ENCODE measurements around the gene CYBA. TPM values are rescaled to one million over a fixed set of nuclear protein-coding genes. Genes with fewer than 3 reads are reported as not detected.

CYBA gene
- polyA plus RNA-seq, result 10 to 100 TPM; 58.5 to 67.8 TPM

GRCh38 chr16:88650749-88651275, at the start of gene CYBA:
CYBA (minus strand) TSS chr16:88651053; CDS start chr16:88651013, 40 bp downstream.
- Histone ChIP-seq H3K27ac (ENCODE audit: low read depth in 2 of 2, low read length in 1 of 2) (peak within 1 kb of the TSS; percentile 61 to 71), H3K4me1 (ENCODE audit: control insufficient read depth in 2 of 2, insufficient read depth in 2 of 2, low read length in 1 of 2) (peaks cover 7 to 17% of the 10 kb centered on the region in 2 donors), H3K27me3 (ENCODE audit: control insufficient read depth in 1 of 2, insufficient read depth in 2 of 2, low read length in 2 of 2) (no peaks in the 10 kb centered on the region), H3K4me3 (ENCODE audit: low read depth in 1 of 2, low read length in 2 of 2) (peak within 1 kb of the TSS; percentile 59 to 62), H3K36me3 (ENCODE audit: control insufficient read depth in 2 of 2, insufficient read depth in 2 of 2, low read length in 1 of 2) (peaks cover 2 to 38% of the 10 kb centered on the region in 2 donors), H3K9me3 (ENCODE audit: control insufficient read depth in 2 of 2, insufficient read depth in 1 of 2, low read depth in 1 of 2, low read length in 1 of 2) (no peaks in the 10 kb centered on the region)
- 1% methylated on average over 41 of the region's 41 CpGs for WGBS, 2 donors

DNA sequence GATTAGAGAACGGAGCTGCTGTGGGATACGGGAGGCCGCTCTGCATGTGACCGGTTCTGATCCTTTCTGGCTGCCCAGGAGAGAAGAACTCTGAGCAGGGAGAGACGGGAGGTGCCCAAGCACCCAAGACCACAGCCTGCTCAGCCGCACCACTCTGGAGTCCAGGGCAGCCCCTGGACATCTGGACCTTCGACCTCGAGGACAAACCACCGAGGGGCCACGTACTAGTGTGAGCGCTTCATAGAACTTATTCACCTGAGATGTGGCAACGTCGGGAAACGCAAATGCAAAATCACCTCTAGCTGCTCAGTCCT, 49.4 kb upstream of the CYBA start:
- peaks cover 0 to 2% of the 10 kb centered on the region in 2 donors for H3K9me3 ChIP-seq (ENCODE audit: control insufficient read depth in 2 of 2, insufficient read depth in 1 of 2, low read depth in 1 of 2, low read length in 1 of 2)
- WGBS, 2 donors, result 68 to 70% methylated on average over 14 of the region's 14 CpGs
- H3K27me3 ChIP-seq (ENCODE audit: control insufficient read depth in 1 of 2, insufficient read depth in 2 of 2, low read length in 2 of 2), result no peaks in the 10 kb centered on the region
- no peak overlapping the region for H3K4me3 ChIP-seq (ENCODE audit: low read depth in 1 of 2, low read length in 2 of 2)
- peaks cover 3 to 9% of the 10 kb centered on the region in 2 donors for H3K4me1 ChIP-seq (ENCODE audit: control insufficient read depth in 2 of 2, insufficient read depth in 2 of 2, low read length in 1 of 2)
- peak overlapping the region; percentile 25 to 60 for H3K27ac ChIP-seq (ENCODE audit: low read depth in 2 of 2, low read length in 1 of 2)
- peaks cover 0 to 23% of the 10 kb centered on the region in 2 donors for H3K36me3 ChIP-seq (ENCODE audit: control insufficient read depth in 2 of 2, insufficient read depth in 2 of 2, low read length in 1 of 2)

DNA sequence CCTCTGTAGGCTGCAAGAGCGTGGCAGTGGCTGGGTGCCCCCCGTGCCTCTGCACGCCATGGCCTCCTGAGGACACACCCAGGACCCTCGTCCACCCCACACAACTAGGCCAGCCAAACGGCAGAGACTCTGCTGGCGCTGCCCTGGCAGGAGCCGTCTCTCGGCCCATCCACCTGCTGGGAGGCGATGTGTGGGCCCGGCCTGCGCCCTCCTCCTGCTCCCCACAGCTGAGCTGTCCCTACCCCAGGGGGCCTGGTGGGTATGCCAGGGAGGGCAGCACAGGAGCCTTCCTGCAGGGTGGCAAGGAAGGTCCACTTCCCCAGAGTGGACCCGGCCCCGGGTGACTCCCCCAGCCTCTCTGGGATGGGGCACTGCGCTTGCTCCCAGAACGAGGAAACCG, 48.3 kb upstream of the CYBA start:
- peaks cover 0 to 23% of the 10 kb centered on the region in 2 donors for H3K36me3 ChIP-seq (ENCODE audit: control insufficient read depth in 2 of 2, insufficient read depth in 2 of 2, low read length in 1 of 2)
- H3K27me3 ChIP-seq (ENCODE audit: control insufficient read depth in 1 of 2, insufficient read depth in 2 of 2, low read length in 2 of 2), result no peaks in the 10 kb centered on the region
- H3K9me3 ChIP-seq (ENCODE audit: control insufficient read depth in 2 of 2, insufficient read depth in 1 of 2, low read depth in 1 of 2, low read length in 1 of 2), result peaks cover 0 to 2% of the 10 kb centered on the region in 2 donors
- no peak overlapping the region for H3K27ac ChIP-seq (ENCODE audit: low read depth in 2 of 2, low read length in 1 of 2)
- H3K4me3 ChIP-seq (ENCODE audit: low read depth in 1 of 2, low read length in 2 of 2), result no peak overlapping the region
- WGBS, 2 donors, result 93 to 95% methylated on average over 14 to 16 of the region's 16 CpGs
- H3K4me1 ChIP-seq (ENCODE audit: control insufficient read depth in 2 of 2, insufficient read depth in 2 of 2, low read length in 1 of 2), result peaks cover 3 to 5% of the 10 kb centered on the region in 2 donors

DNA sequence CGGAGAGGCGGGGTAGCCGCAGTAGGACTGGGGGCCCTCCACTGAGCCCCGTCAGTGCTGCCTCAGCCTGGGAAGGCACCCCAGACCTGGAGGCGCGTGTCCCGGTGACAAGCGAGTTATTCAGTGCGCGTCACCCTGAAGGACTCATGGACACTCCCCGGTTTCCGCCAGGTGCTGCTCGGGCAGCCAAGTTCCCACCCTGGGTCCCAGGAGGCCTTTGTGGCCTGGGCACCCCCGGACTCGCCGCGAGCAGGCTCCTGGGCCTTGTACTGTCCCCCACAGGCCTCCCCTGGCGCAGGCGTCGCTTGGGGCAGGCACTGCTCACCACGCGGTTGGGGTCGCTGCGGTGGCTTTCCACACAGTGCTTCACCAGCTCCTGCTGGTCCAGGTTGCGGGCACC, 47.8 kb upstream of the CYBA start:
- Histone ChIP-seq H3K4me1 (ENCODE audit: control insufficient read depth in 2 of 2, insufficient read depth in 2 of 2, low read length in 1 of 2) (peaks cover 3 to 5% of the 10 kb centered on the region in 2 donors), H3K36me3 (ENCODE audit: control insufficient read depth in 2 of 2, insufficient read depth in 2 of 2, low read length in 1 of 2) (peaks cover 0 to 23% of the 10 kb centered on the region in 2 donors), H3K27me3 (ENCODE audit: control insufficient read depth in 1 of 2, insufficient read depth in 2 of 2, low read length in 2 of 2) (no peaks in the 10 kb centered on the region), H3K9me3 (ENCODE audit: control insufficient read depth in 2 of 2, insufficient read depth in 1 of 2, low read depth in 1 of 2, low read length in 1 of 2) (peaks cover 0 to 2% of the 10 kb centered on the region in 2 donors), H3K4me3 (ENCODE audit: low read depth in 1 of 2, low read length in 2 of 2) (no peak overlapping the region), H3K27ac (ENCODE audit: low read depth in 2 of 2, low read length in 1 of 2) (no peak overlapping the region)
- WGBS, 2 donors, result 94 to 95% methylated on average over 24 to 25 of the region's 25 CpGs

- peaks cover 0 to 23% of the 10 kb centered on the region in 2 donors for H3K36me3 ChIP-seq (ENCODE audit: control insufficient read depth in 2 of 2, insufficient read depth in 2 of 2, low read length in 1 of 2)
- no peak overlapping the region for H3K27ac ChIP-seq (ENCODE audit: low read depth in 2 of 2, low read length in 1 of 2)
Measured at GRCh38 chr16:88697831-88698615, 47.2 kb upstream of the CYBA start.

DNA sequence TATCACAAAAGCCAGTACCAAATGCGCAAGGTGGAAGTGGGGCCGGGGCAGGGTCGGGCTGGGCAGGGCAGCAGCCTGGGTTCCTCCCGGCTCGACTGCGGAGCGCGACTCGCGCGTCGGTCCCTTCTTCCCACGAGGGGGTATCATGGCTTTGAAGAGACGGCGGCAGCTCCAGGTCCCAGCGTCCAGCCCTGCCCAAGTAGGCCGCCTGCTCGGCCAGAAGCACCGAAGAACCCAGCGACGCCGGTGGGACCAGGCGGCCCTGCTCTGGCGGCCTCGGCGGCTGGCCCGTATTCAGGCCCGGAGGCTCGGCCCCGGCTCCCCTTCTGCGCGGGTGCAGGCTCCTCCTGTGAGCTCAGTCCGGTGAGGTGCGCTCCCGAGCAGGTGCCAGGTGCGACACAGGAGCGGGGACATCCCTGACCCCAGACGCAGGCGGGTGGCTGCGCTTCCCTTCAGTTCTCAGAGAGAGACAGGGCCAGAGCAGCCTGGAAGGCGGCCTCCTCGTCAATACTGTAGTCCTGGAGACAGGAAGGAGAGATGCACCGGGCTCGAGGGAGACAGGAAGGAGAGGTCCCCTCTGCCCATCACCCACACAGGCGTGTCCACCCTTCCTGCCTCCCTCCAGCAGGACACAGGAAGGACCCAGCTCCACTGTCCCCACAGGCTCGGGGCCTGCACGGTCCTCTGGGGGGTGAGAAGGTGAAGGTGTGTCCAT, 46.4 kb upstream of the CYBA start:
- Histone ChIP-seq H3K36me3 (ENCODE audit: control insufficient read depth in 2 of 2, insufficient read depth in 2 of 2, low read length in 1 of 2) (peaks cover 0 to 23% of the 10 kb centered on the region in 2 donors), H3K27ac (ENCODE audit: low read depth in 2 of 2, low read length in 1 of 2) (no peak overlapping the region), H3K27me3 (ENCODE audit: control insufficient read depth in 1 of 2, insufficient read depth in 2 of 2, low read length in 2 of 2) (no peaks in the 10 kb centered on the region), H3K4me1 (ENCODE audit: control insufficient read depth in 2 of 2, insufficient read depth in 2 of 2, low read length in 1 of 2) (peaks cover 3 to 5% of the 10 kb centered on the region in 2 donors), H3K4me3 (ENCODE audit: low read depth in 1 of 2, low read length in 2 of 2) (no peak overlapping the region), H3K9me3 (ENCODE audit: control insufficient read depth in 2 of 2, insufficient read depth in 1 of 2, low read depth in 1 of 2, low read length in 1 of 2) (peaks cover 0 to 2% of the 10 kb centered on the region in 2 donors)
- WGBS, 2 donors, result 91% methylated on average over 42 to 47 of the region's 47 CpGs

More at GRCh38 chr16:88697831-88698615, 47.2 kb upstream of the CYBA start:
- H3K27me3 ChIP-seq (ENCODE audit: control insufficient read depth in 1 of 2, insufficient read depth in 2 of 2, low read length in 2 of 2), result no peaks in the 10 kb centered on the region
- H3K4me3 ChIP-seq (ENCODE audit: low read depth in 1 of 2, low read length in 2 of 2), result no peak overlapping the region
- 84% methylated on average over 36 to 37 of the region's 37 CpGs for WGBS, 2 donors
- peaks cover 0 to 2% of the 10 kb centered on the region in 2 donors for H3K9me3 ChIP-seq (ENCODE audit: control insufficient read depth in 2 of 2, insufficient read depth in 1 of 2, low read depth in 1 of 2, low read length in 1 of 2)
- H3K4me1 ChIP-seq (ENCODE audit: control insufficient read depth in 2 of 2, insufficient read depth in 2 of 2, low read length in 1 of 2), result peaks cover 3 to 5% of the 10 kb centered on the region in 2 donors

DNA sequence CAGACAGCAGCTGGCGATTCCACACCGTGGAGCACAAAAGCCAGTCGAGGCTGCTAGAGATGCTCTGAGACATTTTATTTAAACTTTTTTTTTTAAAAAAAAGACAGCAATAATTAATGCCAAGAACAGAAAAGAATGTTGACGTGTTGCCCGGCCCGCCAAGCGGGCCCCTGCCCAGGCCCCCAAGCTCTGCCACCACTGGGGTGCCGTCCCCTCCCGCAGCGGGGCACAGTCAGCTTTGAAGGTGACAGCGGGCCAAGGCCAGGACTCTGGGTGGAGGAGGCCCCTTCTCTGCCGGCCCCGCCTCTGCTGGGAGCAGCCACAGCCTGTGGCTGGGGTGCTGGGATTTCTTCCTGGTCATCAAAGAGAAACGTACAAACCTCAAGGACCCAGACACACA, 45.6 kb upstream of the CYBA start:
- WGBS, 2 donors, result 84 to 88% methylated on average over 14 of the region's 14 CpGs
- peaks cover 0 to 2% of the 10 kb centered on the region in 2 donors for H3K9me3 ChIP-seq (ENCODE audit: control insufficient read depth in 2 of 2, insufficient read depth in 1 of 2, low read depth in 1 of 2, low read length in 1 of 2)
- H3K4me1 ChIP-seq (ENCODE audit: control insufficient read depth in 2 of 2, insufficient read depth in 2 of 2, low read length in 1 of 2), result peaks cover 0 to 5% of the 10 kb centered on the region in 2 donors
- no peak overlapping the region for H3K27ac ChIP-seq (ENCODE audit: low read depth in 2 of 2, low read length in 1 of 2)
- peaks cover 0 to 23% of the 10 kb centered on the region in 2 donors for H3K36me3 ChIP-seq (ENCODE audit: control insufficient read depth in 2 of 2, insufficient read depth in 2 of 2, low read length in 1 of 2)
- H3K4me3 ChIP-seq (ENCODE audit: low read depth in 1 of 2, low read length in 2 of 2), result no peak overlapping the region
- no peaks in the 10 kb centered on the region for H3K27me3 ChIP-seq (ENCODE audit: control insufficient read depth in 1 of 2, insufficient read depth in 2 of 2, low read length in 2 of 2)

DNA sequence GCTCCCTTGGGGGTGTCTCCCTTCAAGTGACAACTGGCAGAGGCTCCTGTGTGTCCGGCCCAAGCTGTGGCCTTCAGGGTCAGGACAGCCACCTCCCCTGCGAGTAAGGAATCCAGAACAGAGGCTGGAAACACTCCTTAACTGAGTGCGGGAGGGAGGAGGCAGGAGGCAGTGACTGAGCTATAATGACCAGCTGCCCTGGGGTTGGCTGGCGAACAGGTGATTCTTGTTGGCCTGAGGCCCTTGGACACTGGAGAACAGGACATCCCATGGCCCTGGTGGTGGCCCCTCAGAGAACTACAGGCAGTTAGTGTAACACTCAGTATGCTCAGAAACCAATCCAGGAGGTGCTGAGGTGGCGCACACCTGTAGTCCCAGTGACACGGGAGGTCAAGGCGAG, 44.9 kb upstream of the CYBA start:
- no peak overlapping the region for H3K27ac ChIP-seq (ENCODE audit: low read depth in 2 of 2, low read length in 1 of 2)
- no peaks in the 10 kb centered on the region for H3K27me3 ChIP-seq (ENCODE audit: control insufficient read depth in 1 of 2, insufficient read depth in 2 of 2, low read length in 2 of 2)
- peaks cover 0 to 23% of the 10 kb centered on the region in 2 donors for H3K36me3 ChIP-seq (ENCODE audit: control insufficient read depth in 2 of 2, insufficient read depth in 2 of 2, low read length in 1 of 2)
- peaks cover 0 to 5% of the 10 kb centered on the region in 2 donors for H3K4me1 ChIP-seq (ENCODE audit: control insufficient read depth in 2 of 2, insufficient read depth in 2 of 2, low read length in 1 of 2)
- H3K9me3 ChIP-seq (ENCODE audit: control insufficient read depth in 2 of 2, insufficient read depth in 1 of 2, low read depth in 1 of 2, low read length in 1 of 2), result peaks cover 0 to 2% of the 10 kb centered on the region in 2 donors
- no peak overlapping the region for H3K4me3 ChIP-seq (ENCODE audit: low read depth in 1 of 2, low read length in 2 of 2)
- WGBS, 2 donors, result 91 to 95% methylated on average over 7 of the region's 7 CpGs

DNA sequence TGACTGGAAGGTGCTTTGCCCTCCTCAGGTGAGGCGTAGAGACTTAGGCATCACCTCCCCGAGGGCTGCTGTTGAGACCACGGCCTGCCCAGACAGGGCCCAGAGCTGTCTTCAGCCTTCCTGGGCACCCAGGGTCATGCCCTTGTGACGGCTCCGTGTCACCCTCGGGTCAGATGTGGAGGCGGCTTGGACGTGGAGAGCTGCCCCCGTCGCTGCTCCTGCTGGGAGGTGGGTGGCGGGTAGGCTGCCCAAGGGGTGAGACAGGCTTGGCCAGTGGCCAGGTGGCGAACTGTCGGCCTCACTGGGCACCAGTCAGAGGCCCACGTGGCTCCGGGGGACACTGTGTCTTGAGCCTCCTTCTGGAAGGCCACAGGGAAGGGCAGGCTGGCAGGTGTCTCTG, 44.4 kb upstream of the CYBA start:
- 69 to 79% methylated on average over 15 of the region's 15 CpGs for WGBS, 2 donors
- no peak overlapping the region for H3K4me3 ChIP-seq (ENCODE audit: low read depth in 1 of 2, low read length in 2 of 2)
- no peak overlapping the region for H3K27ac ChIP-seq (ENCODE audit: low read depth in 2 of 2, low read length in 1 of 2)
- peaks cover 0 to 2% of the 10 kb centered on the region in 2 donors for H3K9me3 ChIP-seq (ENCODE audit: control insufficient read depth in 2 of 2, insufficient read depth in 1 of 2, low read depth in 1 of 2, low read length in 1 of 2)
- peaks cover 0 to 23% of the 10 kb centered on the region in 2 donors for H3K36me3 ChIP-seq (ENCODE audit: control insufficient read depth in 2 of 2, insufficient read depth in 2 of 2, low read length in 1 of 2)
- H3K27me3 ChIP-seq (ENCODE audit: control insufficient read depth in 1 of 2, insufficient read depth in 2 of 2, low read length in 2 of 2), result peaks cover 0 to 3% of the 10 kb centered on the region in 2 donors
- H3K4me1 ChIP-seq (ENCODE audit: control insufficient read depth in 2 of 2, insufficient read depth in 2 of 2, low read length in 1 of 2), result peaks cover 0 to 5% of the 10 kb centered on the region in 2 donors

All from esophagus (tissue), 2 donors.